Cardiac septum (tissue), 1 donor: ENCODE results near the gene TRA2A. TPM values are rescaled to one million over a fixed set of nuclear protein-coding genes. Genes with fewer than 3 reads are reported as not detected.
"Not testable (repeated sequence)": the region's sequence is repeated elsewhere in the genome, so short reads cannot be mapped to it uniquely, and the experiment has no call there.

Source experiments
- DNase-seq: peaks from one replicate; pipeline ENCODE4 v3.0.0-alpha.2; 2020; ENCODE audit warnings: low spot score
- intact Hi-C: fragments of 100-400 bp; cut with DNase I; formaldehyde crosslinking; loops from one replicate; pipeline ENCODE4 v1.14.0; 2022
- long read RNA-seq: library from polyadenylated mRNA; unstranded; transcript quantifications from one replicate; pipeline ENCODE4 v2.0.0, GENCODE V29; 2021
- total RNA-seq: library from RNA; stranded (reverse); fragmentation: NEBNext Ultra II Directional; extraction: Animal tissue kit (Norgen Biotek cat#: 25700); gene quantifications from one replicate; pipeline ENCODE4 v1.2.1, GENCODE V29; 2021
- donor health status: DM: no; HTN: no; CAD: no.

Gene TRA2A
- total RNA-seq, result 32.6 TPM
- long read RNA-seq, transcript TRA2A-201 (8 exons, 1,845 nt), result major isoform, 20 of 33 reads
- long read RNA-seq, partial matches to known transcripts, result 1 of 33 reads
- long read RNA-seq, other reads (novel, unspliced or antisense), result 11 of 33 reads

DNA sequence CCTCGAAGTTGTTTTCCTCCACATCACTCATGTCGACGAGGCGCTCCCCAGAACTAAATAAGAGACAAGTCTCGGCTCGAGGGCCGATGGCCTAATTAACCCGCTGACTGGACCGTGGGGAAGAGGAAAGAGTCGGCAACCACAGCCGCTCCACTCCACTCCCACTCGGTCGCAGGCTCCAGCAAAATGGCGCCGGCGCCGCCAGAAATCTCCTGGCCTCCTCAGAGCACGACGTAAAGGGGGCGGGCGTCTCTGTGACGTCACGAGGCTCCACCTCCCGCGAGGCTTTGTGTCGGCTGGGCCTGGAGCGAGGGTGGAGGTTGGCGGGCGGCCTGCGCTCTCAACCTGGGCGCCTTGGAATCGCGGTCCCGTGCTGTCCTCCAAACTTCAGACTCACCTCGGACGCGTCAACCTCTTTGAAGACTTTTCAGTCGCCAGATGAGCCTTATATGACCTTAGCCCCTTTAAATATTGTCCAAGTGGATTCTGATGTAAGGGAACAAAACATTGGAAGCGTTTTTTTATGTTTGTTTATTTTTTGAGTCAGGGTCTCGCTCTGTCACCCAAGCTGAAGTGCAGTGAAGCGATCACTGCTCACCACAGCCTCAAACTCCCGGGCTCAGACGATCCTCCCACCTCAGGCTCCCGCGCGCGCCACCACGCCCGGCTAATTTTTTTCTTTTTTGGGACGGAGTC is at the start of gene TRA2A:
TSS of gene TRA2A (minus strand) at position 188 of the 696 bp plus-strand sequence. CDS start at position 31, 157 bp downstream.
- DNase-seq, result peak; percentile 99
- intact Hi-C loops, result loop anchor here (5.0 kb wide), 1 partner anchor 65 kb away; the partner anchor contains the start of gene CCDC126

DNA sequence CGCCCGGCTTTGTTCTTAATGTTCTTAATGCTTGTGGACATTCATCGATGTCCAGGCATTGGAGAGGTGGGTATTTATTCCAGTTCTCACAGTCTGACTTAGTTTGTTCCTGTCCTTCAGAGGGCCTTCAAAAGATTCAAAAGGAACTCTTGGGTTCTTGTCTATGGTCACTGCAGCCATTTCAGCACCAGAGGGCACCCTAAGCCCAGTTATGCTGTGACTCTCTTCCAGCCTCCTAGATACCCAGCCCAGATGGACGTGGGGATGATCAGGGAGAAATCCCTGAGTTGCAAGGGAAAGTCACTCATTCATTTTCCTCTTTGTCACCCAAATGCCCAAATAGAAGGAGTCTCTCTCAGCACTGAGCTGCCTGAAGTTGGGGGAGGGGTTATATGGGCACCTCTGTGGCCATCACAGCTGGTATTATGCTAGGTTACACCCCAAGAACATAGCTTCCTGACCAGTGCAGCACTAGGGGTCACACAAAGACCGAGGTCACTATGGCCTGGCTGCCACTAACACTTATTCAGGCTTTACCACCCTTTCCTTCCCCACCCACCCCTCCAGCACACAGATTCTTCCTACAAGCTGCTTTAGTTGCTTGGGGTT is 38.9 kb upstream of the TRA2A start:
- DNase-seq, result peak; percentile 83
- intact Hi-C loops, result loop anchor here (1.0 kb wide), 1 partner anchor 142 kb away; no protein-coding TSS in a partner anchor

DNA sequence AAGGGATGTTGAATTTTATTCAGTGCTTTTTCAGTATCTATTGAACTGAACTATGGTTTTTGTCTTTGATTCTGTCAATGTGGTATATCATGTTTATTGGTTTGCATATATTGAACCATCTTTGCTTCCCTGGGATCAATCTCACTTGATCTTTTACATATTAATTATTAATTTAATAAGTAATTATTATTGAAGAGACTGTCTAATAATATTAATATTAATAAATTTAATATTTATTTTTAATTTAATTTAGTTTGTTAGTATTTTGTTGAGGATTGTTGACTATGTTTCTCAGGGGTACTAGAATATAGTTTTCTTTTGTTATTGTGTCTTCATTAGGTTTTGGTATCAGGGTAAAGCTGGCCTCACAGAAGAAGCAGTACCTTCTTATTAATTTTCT is 26.5 kb upstream of the TRA2A start:
- intact Hi-C loops, result no loop called here
- DNase-seq, result no peak

DNA sequence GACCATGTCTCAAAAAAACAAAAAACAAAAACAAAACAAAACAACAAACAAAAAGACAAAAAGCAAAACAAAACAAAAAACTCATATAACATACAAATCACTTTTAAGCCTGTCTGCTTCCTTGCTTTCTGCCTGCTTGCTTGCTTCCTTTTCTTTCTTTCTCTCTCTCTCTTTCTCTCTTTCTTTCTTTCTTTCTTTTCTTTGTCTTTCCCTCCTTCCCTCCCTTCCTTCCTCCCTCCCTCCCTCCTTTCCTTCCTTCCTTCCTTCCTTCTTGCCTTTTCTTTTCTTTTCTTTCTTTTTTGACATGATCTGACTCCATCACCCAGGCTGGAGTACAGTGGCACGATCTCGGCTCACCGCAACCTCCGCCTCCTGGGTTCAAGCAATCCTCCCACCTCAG is 15.9 kb upstream of the TRA2A start:
- intact Hi-C loops, result loop anchor here (10.0 kb wide), 2 partner anchors 167 to 273 kb away; partner anchors contain the start of gene STK31
- DNase-seq, result no peak

DNA sequence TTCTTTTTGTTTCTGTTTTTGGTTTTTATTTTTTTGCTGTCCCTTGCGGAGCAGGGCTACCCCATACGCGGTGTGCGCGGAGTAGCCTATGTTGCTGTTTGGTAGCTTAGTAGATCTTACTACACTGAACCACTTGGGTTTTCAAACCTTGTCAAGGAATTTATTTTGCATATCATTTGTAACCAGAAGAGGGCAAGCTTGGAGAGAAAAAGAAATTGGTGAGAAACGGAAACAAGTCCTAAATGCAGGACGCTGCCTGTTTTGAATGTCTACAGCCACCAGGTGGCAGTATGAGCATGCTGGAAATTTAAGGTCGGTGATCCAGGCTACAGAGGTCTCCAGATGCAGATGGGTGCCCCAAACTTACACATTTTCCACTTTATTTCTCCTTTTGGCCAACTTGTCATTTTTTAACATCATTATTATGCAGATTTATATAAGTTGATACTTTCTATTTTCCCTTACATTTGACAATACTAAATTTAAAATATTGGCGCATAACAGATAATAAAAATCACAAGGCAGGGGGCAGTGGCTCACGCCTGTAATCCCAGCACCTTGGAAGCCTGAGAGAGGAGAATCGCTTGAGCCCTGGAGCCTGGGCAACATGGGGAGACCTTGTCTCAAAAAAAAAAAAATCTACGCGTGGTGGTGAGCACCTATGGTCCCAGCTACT is 15.3 kb upstream of the TRA2A start:
- no peak for DNase-seq
- intact Hi-C loops, result loop anchor here (10.0 kb wide), 2 partner anchors 168 to 272 kb away; partner anchors contain the start of gene STK31

DNA sequence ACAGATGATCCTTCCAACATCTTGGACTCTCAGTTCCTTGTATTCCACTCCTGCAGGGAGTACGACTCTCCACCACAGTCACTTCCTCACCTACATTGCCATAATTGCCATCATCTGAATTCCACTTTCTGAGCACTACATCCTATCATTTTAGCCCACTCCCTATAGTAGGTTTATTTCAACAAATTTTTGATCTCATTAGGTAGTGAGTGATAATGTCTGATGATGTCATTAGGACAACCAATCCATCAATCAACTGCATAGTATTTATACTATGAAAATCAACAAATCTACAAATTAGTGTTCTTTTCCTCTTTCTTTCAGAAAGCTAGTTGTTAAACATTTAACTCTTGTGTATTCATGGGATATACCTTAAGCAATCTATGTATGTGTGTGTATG is 13.7 kb upstream of the TRA2A start:
- no peak for DNase-seq
- intact Hi-C loops, result loop anchor here (10.0 kb wide), 2 partner anchors 169 to 271 kb away; partner anchors contain the start of gene STK31

DNA sequence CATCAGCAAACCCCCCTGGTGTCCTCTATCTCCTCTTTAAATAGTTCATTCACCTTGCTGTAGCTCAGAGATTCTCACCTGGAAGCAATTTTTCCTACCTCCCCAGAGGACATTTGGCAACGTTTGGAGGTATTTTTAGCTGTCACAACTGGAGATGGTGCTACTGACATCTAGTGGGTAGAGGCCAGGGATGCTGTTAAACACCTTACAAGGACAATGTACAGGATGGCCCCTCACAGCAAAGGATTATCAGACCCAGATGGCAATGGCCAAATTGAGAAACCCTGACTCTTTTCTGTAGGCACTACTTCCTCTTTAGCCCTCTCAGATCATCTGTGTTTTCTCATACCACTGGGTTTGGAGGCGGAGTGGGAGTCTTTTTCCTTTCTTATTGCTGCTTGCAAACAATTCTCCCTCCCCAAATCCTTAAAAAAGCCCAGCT is 13.2 kb upstream of the TRA2A start:
- intact Hi-C loops, result loop anchor here (10.0 kb wide), 2 partner anchors 170 to 270 kb away; partner anchors contain the start of gene STK31
- DNase-seq, result no peak

DNA sequence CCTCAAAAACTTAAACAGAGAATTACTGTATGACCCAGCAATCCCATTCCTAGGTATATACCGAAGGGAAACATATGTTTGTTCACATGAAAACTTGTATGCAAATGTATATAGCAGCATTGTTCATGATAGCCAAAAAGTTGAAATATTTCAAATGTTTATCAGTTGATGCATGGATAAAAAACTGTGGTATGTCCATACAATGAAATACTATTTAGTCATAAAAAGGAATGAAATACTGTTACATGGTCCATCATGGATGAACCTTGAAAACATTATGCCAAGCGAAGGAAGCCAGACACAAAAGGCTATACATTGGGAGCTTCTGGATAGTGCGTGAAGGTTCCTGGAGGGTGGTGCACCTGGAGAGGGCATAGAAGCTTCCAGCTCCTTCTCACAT is 11.0 kb upstream of the TRA2A start:
- intact Hi-C loops, result loop anchor here (10.0 kb wide), 2 partner anchors 172 to 268 kb away; partner anchors contain the start of gene STK31

DNA sequence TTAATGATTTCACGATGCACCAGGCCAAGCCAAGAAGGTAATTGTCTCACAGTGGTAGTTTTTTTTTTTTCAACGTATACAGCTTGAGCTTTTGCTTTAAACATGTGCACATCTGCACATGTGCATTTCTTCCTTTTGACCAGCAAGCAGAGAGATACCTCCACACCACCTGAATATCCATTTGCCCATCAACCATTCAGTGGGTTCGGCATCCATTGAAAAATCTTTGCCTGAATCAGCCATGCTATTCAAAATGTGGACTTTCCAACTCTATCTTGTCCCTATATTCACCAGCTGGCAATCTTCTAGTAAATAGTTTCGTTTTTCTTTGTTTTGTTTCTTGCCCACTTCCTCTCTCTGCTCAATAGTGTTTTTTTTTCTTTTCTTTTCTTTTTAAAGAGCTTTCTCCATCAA is 7.7 kb upstream of the TRA2A start:
- intact Hi-C loops, result no loop called here
- no peak for DNase-seq

More for the DNA sequence above, 11.0 kb upstream of the TRA2A start:
- no peak for DNase-seq

DNA sequence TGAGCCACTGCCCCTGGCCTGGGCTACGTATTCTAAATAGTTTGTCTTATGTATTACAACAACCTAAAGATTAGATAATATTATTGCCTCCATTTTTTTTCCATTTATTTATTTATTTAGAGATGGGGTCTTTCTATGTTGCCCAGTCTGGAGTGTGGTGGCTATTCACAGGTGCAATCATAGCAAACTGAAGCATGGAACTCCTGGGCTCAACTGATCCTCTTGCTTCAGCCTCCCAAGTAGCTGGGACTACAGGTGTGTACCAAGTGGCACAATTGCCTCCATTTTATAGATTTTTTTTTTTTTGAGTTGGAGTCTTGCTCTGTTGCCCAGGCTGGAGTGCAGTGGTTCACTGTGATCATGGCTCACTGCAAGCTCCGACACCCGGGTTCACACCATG is 6.5 kb upstream of the TRA2A start:
- DNase-seq, result no peak
- intact Hi-C loops, result no loop called here

DNA sequence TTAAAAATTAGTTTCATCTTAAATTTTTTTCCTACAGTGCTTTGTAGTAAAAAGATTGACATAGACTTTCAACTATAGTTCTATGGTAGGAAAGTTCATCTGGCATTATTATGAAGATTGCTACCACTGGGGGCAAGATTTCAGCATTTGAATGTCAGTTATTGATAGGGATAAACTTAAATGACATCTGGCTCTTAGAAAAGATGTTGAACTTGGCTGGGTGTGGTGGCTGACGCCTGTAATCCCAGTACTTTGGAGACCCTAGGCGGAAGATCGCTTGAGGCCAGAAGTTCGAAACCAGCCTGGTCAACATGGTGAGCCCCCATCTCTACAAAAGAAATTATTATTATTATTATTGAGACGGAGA is 1.4 kb upstream of the TRA2A start:
- intact Hi-C loops, result loop anchor here (5.0 kb wide), 1 partner anchor 64 kb away; the partner anchor contains the start of gene CCDC126
- no peak for DNase-seq

DNA sequence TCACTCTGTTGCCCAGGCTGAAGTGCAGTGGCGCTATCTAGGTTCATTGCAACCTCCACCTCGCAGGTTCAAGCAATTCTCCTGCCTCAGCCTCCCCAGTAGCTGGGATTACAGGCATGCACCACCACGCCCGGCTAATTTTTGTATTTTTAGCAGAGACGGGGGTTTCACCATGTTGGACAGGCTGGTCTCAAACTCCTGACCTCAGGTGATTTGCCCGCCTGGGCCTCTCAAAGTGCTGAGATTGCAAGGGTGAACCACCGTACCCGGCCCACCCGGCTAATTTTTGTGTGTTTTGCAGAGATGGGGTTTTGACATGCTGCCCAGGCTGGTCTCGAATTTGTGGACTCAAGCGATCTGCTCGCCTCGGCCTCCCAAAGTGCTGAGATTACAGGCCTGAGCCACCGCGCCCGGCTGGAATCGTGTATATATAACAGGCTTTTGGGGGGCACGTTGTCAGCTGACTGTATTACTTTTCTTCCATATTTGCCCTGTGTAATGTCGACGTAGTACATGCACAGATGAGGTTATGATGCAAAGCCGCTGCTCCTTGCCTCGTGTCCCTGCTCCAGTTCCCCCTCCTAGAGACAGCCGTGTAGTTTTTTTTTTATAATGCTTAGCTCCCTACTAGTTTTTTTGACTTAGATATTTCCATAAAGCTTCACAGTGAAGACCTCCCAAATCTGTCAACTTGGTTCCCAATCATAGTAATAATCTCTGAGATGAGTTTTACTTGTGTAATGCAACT is 883 bp upstream of the TRA2A start:
- no peak for DNase-seq
- intact Hi-C loops, result loop anchor here (5.0 kb wide), 1 partner anchor 65 kb away; the partner anchor contains the start of gene CCDC126

DNA sequence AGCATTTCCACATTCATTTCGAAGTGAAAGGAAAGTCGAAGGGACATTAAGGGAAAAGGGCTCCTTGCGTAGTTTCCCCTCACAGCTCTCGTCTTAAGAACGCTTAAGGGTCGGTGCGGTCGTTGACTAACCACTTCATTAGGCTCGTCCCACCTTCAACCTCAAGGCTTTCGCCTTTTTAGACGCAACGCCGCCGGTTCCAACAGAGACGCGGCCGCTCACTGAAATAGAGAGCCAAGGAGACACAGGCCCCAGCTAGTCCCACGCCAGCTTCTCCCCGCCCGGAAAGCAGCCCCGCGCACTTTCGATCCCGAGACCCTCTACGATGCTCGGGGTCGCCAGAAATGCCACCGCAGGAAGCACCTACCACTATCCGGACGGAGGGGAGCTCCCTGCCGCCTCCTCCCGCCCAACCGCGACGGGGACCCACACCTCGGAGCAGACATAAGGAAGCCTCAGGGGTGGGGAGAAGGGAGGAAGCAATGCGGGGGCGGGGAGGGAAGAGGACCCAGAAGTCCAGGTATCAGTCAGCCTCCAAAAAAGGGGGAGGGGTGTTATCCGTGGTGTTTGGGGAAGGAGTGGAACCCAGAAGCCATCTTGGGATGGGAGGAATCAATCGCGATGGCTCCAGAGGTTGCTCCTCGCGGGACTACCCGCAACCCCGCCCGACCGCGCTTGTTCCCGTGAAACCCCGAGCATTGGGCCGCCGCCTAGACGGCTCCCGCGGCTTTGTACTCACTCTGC is 559 bp downstream of the TRA2A start:
- intact Hi-C loops, result loop anchor here (5.0 kb wide), 1 partner anchor 66 kb away; the partner anchor contains the start of gene CCDC126
- peak; percentile 78 for DNase-seq

DNA sequence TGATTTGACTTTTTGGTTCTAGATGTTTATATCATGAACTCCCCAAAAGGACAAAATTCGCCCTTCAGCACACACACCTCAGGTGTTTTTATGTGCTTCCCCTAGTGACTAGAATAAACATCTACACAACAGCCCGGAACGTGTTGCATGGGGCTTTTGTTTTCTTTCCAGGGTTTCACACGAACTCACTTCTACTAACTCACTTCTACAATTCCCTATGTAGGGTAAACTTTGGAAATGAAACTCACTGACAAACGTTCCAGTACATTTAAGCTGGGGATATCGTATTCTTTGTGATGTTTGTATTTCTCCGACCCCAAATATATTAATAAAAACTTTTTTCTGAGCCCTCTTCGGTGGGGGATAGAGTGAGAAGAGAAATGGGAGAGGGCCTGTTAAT is 1.4 kb downstream of the TRA2A start:
- intact Hi-C loops, result loop anchor here (5.0 kb wide), 1 partner anchor 67 kb away; the partner anchor contains the start of gene CCDC126
- no peak for DNase-seq

DNA sequence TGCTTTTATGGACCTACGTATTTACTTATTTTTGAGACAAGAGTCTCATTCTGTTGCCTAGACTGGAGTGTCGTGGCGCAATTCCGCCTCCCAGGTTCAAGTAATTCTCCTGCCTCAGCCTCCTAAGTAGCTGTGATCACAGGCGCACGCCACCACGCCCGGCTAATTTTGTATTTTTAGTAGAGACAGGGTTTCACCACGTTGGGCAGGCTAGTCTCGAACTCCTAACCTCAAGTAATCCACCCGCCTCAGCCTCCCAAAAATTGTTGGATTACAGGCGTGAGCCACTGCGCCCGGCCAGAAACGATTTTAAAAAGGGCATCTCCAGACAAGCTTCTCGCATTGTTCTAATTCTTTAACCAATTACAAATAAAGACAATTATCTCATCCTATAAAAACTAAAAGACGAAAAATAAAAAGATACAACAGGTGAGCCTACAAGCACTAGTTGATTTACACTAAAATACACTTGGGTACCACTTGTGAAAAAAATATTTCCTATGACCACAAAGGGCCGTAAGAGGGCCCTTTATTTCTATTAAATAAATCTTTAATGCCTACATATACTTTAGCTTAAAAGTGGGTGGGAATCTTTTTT is 2.4 kb downstream of the TRA2A start:
- DNase-seq, result no peak
- intact Hi-C loops, result no loop called here

DNA sequence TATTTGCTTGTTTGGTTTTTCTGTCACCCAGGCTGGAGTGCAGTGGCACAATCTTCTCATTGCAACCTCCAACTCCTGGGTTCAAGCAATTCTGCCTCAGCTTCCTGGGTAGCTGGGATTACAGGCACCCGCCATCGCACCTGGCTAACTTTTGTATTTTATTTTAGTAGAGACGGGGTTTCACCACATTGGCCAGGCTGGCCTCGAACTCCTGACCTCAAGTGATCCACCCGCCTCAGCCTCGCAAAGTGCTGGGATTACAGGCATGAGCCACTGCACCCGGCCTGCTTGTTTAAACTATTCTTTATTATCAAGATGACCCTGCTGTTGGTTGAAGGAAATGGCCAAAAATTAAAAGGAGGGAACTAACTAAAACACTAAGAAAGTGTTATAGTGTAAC is 6.2 kb downstream of the TRA2A start:
- intact Hi-C loops, result not testable (repeated sequence)

DNA sequence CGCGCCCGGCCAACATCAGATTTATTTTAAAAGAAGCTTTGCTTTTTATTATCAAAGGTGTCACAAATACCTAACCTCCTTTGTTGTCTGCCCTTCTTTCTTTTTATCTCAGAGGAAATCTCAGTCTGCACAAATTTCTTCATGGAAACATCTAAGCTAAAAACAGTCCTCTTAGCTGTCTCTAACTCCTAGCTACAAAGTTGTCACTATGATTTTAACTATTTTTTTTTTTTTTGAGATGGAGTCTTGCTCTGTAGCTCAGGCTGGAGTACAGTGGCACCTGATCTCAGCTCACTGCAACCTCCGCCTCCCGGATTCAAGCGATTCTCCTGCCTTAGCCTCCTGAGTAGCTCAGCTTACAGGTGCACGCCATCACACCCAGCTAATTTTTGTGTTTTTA is 7.3 kb downstream of the TRA2A start:
- DNase-seq, result no peak
- intact Hi-C loops, result no loop called here

More for the DNA sequence above, 6.2 kb downstream of the TRA2A start:
- not testable (repeated sequence) for DNase-seq
